ENCODE results near the gene RPS6KA5.
"Not testable (repeated sequence)": the region's sequence is repeated elsewhere in the genome, so short reads cannot be mapped to it uniquely, and the experiment has no call there.

RPS6KA5 gene

GRCh38 chr14:91100102-91100501 is 39.7 kb upstream of the RPS6KA5 start:
- DNase-seq = no peak
- no peaks in the 10 kb centered on the region for H3F3A ChIP-seq (ENCODE audit: insufficient read depth, low read length)
- no peaks in the 10 kb centered on the region for H3K27me3 ChIP-seq (replicated peaks; ENCODE audit: insufficient read depth, low read length)
- H3K36me3 ChIP-seq (replicated peaks; ENCODE audit: insufficient read depth, low read length) = no peaks in the 10 kb centered on the region
- no peaks in the 10 kb centered on the region for H3K9me3 ChIP-seq (replicated peaks; ENCODE audit: insufficient read depth, low read length)
- no peak overlapping the region for H3K9ac ChIP-seq (ENCODE audit: low read length)
- no peak overlapping the region for H3K4me3 ChIP-seq (ENCODE audit: low read length)
- H2AFZ ChIP-seq (ENCODE audit: low read length) = no peak overlapping the region
- H3K9me2 ChIP-seq (replicated peaks; ENCODE audit: insufficient read depth, low read length) = no peaks in the 10 kb centered on the region
- no peak overlapping the region for H3K27ac ChIP-seq (ENCODE audit: low read length)
- TF ChIP-seq, protein P1, sequence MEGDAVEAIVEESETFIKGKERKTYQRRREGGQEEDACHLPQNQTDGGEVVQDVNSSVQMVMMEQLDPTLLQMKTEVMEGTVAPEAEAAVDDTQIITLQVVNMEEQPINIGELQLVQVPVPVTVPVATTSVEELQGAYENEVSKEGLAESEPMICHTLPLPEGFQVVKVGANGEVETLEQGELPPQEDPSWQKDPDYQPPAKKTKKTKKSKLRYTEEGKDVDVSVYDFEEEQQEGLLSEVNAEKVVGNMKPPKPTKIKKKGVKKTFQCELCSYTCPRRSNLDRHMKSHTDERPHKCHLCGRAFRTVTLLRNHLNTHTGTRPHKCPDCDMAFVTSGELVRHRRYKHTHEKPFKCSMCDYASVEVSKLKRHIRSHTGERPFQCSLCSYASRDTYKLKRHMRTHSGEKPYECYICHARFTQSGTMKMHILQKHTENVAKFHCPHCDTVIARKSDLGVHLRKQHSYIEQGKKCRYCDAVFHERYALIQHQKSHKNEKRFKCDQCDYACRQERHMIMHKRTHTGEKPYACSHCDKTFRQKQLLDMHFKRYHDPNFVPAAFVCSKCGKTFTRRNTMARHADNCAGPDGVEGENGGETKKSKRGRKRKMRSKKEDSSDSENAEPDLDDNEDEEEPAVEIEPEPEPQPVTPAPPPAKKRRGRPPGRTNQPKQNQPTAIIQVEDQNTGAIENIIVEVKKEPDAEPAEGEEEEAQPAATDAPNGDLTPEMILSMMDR (IDR thresholded peaks at IDR 0.05; ENCODE audit: low read length) = no peak
- no peak for TF ChIP-seq EZH2phosphoT487 (IDR thresholded peaks at IDR 0.05; ENCODE audit: low read length)
- TF ChIP-seq EZH2 (optimal IDR thresholded peaks at IDR 0.05; ENCODE audit: low read depth, low read length) = no peak
- no peak overlapping the region for H3K4me2 ChIP-seq (ENCODE audit: low read depth, low read length)
- H4K20me1 ChIP-seq (ENCODE audit: insufficient read depth, low read length) = no peaks in the 10 kb centered on the region
- no peaks in the 10 kb centered on the region for H3K4me1 ChIP-seq (ENCODE audit: low read length)
- H3K79me2 ChIP-seq (ENCODE audit: low read length) = no peaks in the 10 kb centered on the region

- no peak for TF ChIP-seq EZH2phosphoT487 (IDR thresholded peaks at IDR 0.05; ENCODE audit: low read length)
- TF ChIP-seq EZH2 (optimal IDR thresholded peaks at IDR 0.05; ENCODE audit: low read depth, low read length) = no peak
- TF ChIP-seq, protein P1 (IDR thresholded peaks at IDR 0.05; ENCODE audit: low read length) = no peak
- H3K4me3 ChIP-seq (ENCODE audit: low read length) = no peak overlapping the region
- H3K9ac ChIP-seq (ENCODE audit: low read length) = no peak overlapping the region
- no peaks in the 10 kb centered on the region for H3K4me1 ChIP-seq (ENCODE audit: low read length)
- no peaks in the 10 kb centered on the region for H4K20me1 ChIP-seq (ENCODE audit: insufficient read depth, low read length)
- H3K79me2 ChIP-seq (ENCODE audit: low read length) = no peaks in the 10 kb centered on the region
- no peaks in the 10 kb centered on the region for H3K27me3 ChIP-seq (replicated peaks; ENCODE audit: insufficient read depth, low read length)
- H3K4me2 ChIP-seq (ENCODE audit: low read depth, low read length) = no peak overlapping the region
- H2AFZ ChIP-seq (ENCODE audit: low read length) = no peak overlapping the region
- H3F3A ChIP-seq (ENCODE audit: insufficient read depth, low read length) = no peaks in the 10 kb centered on the region
- no peaks in the 10 kb centered on the region for H3K9me3 ChIP-seq (replicated peaks; ENCODE audit: insufficient read depth, low read length)
- DNase-seq = no peak
- H3K36me3 ChIP-seq (replicated peaks; ENCODE audit: insufficient read depth, low read length) = no peaks in the 10 kb centered on the region
- H3K9me2 ChIP-seq (replicated peaks; ENCODE audit: insufficient read depth, low read length) = no peaks in the 10 kb centered on the region
- H3K27ac ChIP-seq (ENCODE audit: low read length) = no peak overlapping the region
Measured at GRCh38 chr14:91098591-91098990, 38.1 kb upstream of the RPS6KA5 start.

GRCh38 chr14:91097657-91098056 is 37.2 kb upstream of the RPS6KA5 start:
- DNase-seq; H3F3A ChIP-seq (ENCODE audit: insufficient read depth, low read length); H3K9ac ChIP-seq (ENCODE audit: low read length); H3K9me3 ChIP-seq (replicated peaks; ENCODE audit: insufficient read depth, low read length); H3K4me3 ChIP-seq (ENCODE audit: low read length); H2AFZ ChIP-seq (ENCODE audit: low read length); H3K9me2 ChIP-seq (replicated peaks; ENCODE audit: insufficient read depth, low read length); H3K36me3 ChIP-seq (replicated peaks; ENCODE audit: insufficient read depth, low read length); H3K79me2 ChIP-seq (ENCODE audit: low read length); H3K4me2 ChIP-seq (ENCODE audit: low read depth, low read length); H3K27me3 ChIP-seq (replicated peaks; ENCODE audit: insufficient read depth, low read length); H4K20me1 ChIP-seq (ENCODE audit: insufficient read depth, low read length); H3K27ac ChIP-seq (ENCODE audit: low read length); H3K4me1 ChIP-seq (ENCODE audit: low read length): not testable (repeated sequence)

- H3K27ac ChIP-seq (ENCODE audit: low read length) = no peak overlapping the region
- H3K9ac ChIP-seq (ENCODE audit: low read length) = no peak overlapping the region
- H2AFZ ChIP-seq (ENCODE audit: low read length) = no peak overlapping the region
- H3K27me3 ChIP-seq (replicated peaks; ENCODE audit: insufficient read depth, low read length) = no peaks in the 10 kb centered on the region
- no peaks in the 10 kb centered on the region for H3K9me2 ChIP-seq (replicated peaks; ENCODE audit: insufficient read depth, low read length)
- H3K79me2 ChIP-seq (ENCODE audit: low read length) = no peaks in the 10 kb centered on the region
- H4K20me1 ChIP-seq (ENCODE audit: insufficient read depth, low read length) = no peaks in the 10 kb centered on the region
- H3K4me3 ChIP-seq (ENCODE audit: low read length) = no peak overlapping the region
- no peak for TF ChIP-seq EZH2phosphoT487 (IDR thresholded peaks at IDR 0.05; ENCODE audit: low read length)
- TF ChIP-seq EZH2 (optimal IDR thresholded peaks at IDR 0.05; ENCODE audit: low read depth, low read length) = no peak
- TF ChIP-seq, protein P1 (IDR thresholded peaks at IDR 0.05; ENCODE audit: low read length) = no peak
- no peaks in the 10 kb centered on the region for H3K9me3 ChIP-seq (replicated peaks; ENCODE audit: insufficient read depth, low read length)
- no peaks in the 10 kb centered on the region for H3K4me1 ChIP-seq (ENCODE audit: low read length)
- H3K36me3 ChIP-seq (replicated peaks; ENCODE audit: insufficient read depth, low read length) = no peaks in the 10 kb centered on the region
- no peak overlapping the region for H3K4me2 ChIP-seq (ENCODE audit: low read depth, low read length)
- H3F3A ChIP-seq (ENCODE audit: insufficient read depth, low read length) = no peaks in the 10 kb centered on the region
- no peak for DNase-seq
Measured at GRCh38 chr14:91095178-91095577, 34.7 kb upstream of the RPS6KA5 start.
